GM12878 (cell line): ENCODE data around the gene ACTBL2. TPM values are rescaled to one million over a fixed set of nuclear protein-coding genes. Genes with fewer than 3 reads are reported as not detected.

Experiments
- ATAC-seq: fragments of 200-7000 bp; cut with Tn5 transposase; 3 replicates; pipeline ENCODE4 v1.9.1; 2020; ENCODE audit warnings: mild to moderate bottlenecking, moderate library complexity
- BruUV-seq: library from RNA; stranded (reverse); fragments of 400-500 nt; replicated peaks from 2 replicates; lab custom pipeline; 2021; lab: Mats Ljungman, UMichigan
- CTCF ChIA-PET: fragments of 300-600 bp; sonication (Branson Sonifier 250); formaldehyde crosslinking; extraction: SDS; loops from one replicate; lab custom pipeline; 2021; ENCODE audit warnings: inconsistent platforms; lab: Yijun Ruan, JAX
- POLR2A ChIA-PET: fragments of 350-600 bp; formaldehyde crosslinking; extraction: SDS; loops from one replicate; lab custom pipeline; 2021; ENCODE audit warnings: inconsistent platforms; lab: Charles Lee
- RAD21 ChIA-PET: fragments of 300-600 bp; sonication (Branson Sonifier 250); formaldehyde crosslinking; loops from one replicate; lab custom pipeline; 2023; ENCODE audit warnings: antibody characterized with exemption; ENCODE audit not compliant: unreplicated experiment; lab: Charles Lee
- SMC1A ChIA-PET: fragments of 300-600 bp; sonication (Branson Sonifier 250); formaldehyde crosslinking; loops from one replicate; lab custom pipeline; 2023; ENCODE audit not compliant: unreplicated experiment, uncharacterized antibody; lab: Charles Lee
- DNase-seq: peaks from one replicate; pipeline ENCODE4 v3.0.0-alpha.2; 2011; ENCODE audit warnings: low read depth, low spot score
- FAIRE-seq: peaks from 3 replicates; lab custom pipeline; 2011; peaks lifted over from hg19 to GRCh38; lab: Jason Lieb, UNC
- H2AFZ ChIP-seq: 2 replicates; pipeline ENCODE4 v1.6.0; 2011; ENCODE audit warnings: low read depth, low read length, control low read depth; ENCODE audit not compliant: control insufficient read depth
- H3K27ac ChIP-seq: 2 replicates; pipeline ENCODE4 v1.5.1; 2011; ENCODE audit warnings: control low read depth; ENCODE audit not compliant: control insufficient read depth, insufficient read depth
- H3K27me3 ChIP-seq, 2 experiments: replicated peaks in 1 of 2; 2 replicates each; pipeline versions ENCODE4 v1.6.0 to v1.6.1; 2011; ENCODE audit warnings: low read length in 1 of 2; ENCODE audit not compliant: control insufficient read depth in 2 of 2, insufficient read depth in 2 of 2
- H3K36me3 ChIP-seq, 2 experiments: 2 replicates each; pipeline ENCODE4 v1.5.1; 2011; ENCODE audit warnings: low read length in 1 of 2; ENCODE audit not compliant: control insufficient read depth in 2 of 2, insufficient read depth in 2 of 2
- H3K4me1 ChIP-seq: 2 replicates; pipeline ENCODE4 v1.6.1; 2011; ENCODE audit warnings: mild to moderate bottlenecking, low read length, moderate library complexity, mixed read lengths; ENCODE audit not compliant: control insufficient read depth, insufficient read depth
- H3K4me2 ChIP-seq: 2 replicates; pipeline ENCODE4 v1.6.0; 2011; ENCODE audit warnings: control low read depth; ENCODE audit not compliant: control insufficient read depth, insufficient read depth
- H3K4me3 ChIP-seq: fragments of 200-600 bp; sonication (generic); 2 replicates; pipeline ENCODE4 v1.5.1; 2016
- H3K79me2 ChIP-seq: 2 replicates; pipeline ENCODE4 v1.6.0; 2011; ENCODE audit warnings: low read length; ENCODE audit not compliant: control insufficient read depth, insufficient read depth
- H3K9ac ChIP-seq: 2 replicates; pipeline ENCODE4 v1.8.0; 2011; ENCODE audit warnings: low read length, control low read depth, mixed read lengths; ENCODE audit not compliant: control insufficient read depth, insufficient read depth
- H3K9me3 ChIP-seq: replicated peaks from 3 replicates; pipeline ENCODE4 v1.5.1; 2011; ENCODE audit warnings: mild to moderate bottlenecking, low read length; ENCODE audit not compliant: control insufficient read depth, insufficient read depth
- H4K20me1 ChIP-seq: 2 replicates; pipeline ENCODE4 v1.6.0; 2011; ENCODE audit not compliant: control insufficient read depth, insufficient read depth
- ASH2L ChIP-seq: fragments of 300-600, 200-600 bp; sonication (generic); IDR thresholded peaks from 2 replicates; pipeline ENCODE4 v1.6.1; 2017; ENCODE audit warnings: low read depth, mild to moderate bottlenecking, borderline replicate concordance
- CEBPZ ChIP-seq: fragments of 150-350 bp; IDR thresholded peaks from 2 replicates; pipeline ENCODE4 v1.6.1; 2016; ENCODE audit warnings: low read depth, low read length
- DPF2 ChIP-seq: fragments of 450-650 bp; IDR thresholded peaks from 2 replicates; pipeline ENCODE4 v1.6.1; 2017; ENCODE audit warnings: mild to moderate bottlenecking
- EP300 ChIP-seq, 2 experiments: fragments of 150-350 bp in 1 of 2; IDR thresholded peaks; 2 replicates each; pipeline ENCODE4 v1.6.1; 2011 to 2012; ENCODE audit warnings: low read depth in 2 of 2, low read length in 2 of 2, borderline replicate concordance in 1 of 2, improper control_type of control experiment in 1 of 2, inconsistent platforms in 1 of 2; ENCODE audit not compliant: control insufficient read depth in 1 of 2
- ETV6 ChIP-seq, 2 experiments: fragments of 450-650 bp in 1 of 2; IDR thresholded peaks in 1 of 2; conservative IDR thresholded peaks in 1 of 2; 2 replicates each; pipeline ENCODE4 v1.6.1; 2014; ENCODE audit warnings: antibody characterized with exemption in 1 of 2, borderline replicate concordance in 1 of 2, low read depth in 1 of 2, mild to moderate bottlenecking in 1 of 2, moderate library complexity in 1 of 2
- FOXM1 ChIP-seq: IDR thresholded peaks from 2 replicates; pipeline ENCODE4 v1.6.1; 2012; ENCODE audit warnings: low read depth, mild to moderate bottlenecking, inconsistent platforms, low read length, moderate library complexity
- KDM1A ChIP-seq: fragments of 200-600 bp; sonication (generic); IDR thresholded peaks from 2 replicates; pipeline ENCODE4 v1.6.1; 2016; ENCODE audit warnings: borderline replicate concordance
- MEF2A ChIP-seq: IDR thresholded peaks from 2 replicates; pipeline ENCODE4 v1.6.1; 2011; ENCODE audit warnings: low read depth, mild to moderate bottlenecking, low read length, moderate library complexity; ENCODE audit not compliant: insufficient read depth
- MYC ChIP-seq: IDR thresholded peaks from 2 replicates; pipeline ENCODE4 v1.6.1; 2011; ENCODE audit warnings: mild to moderate bottlenecking, low read length, moderate library complexity, inconsistent platforms; ENCODE audit not compliant: insufficient read depth, insufficient replicate concordance, insufficient read length, severe bottlenecking
- NBN ChIP-seq: fragments of 450-650 bp; IDR thresholded peaks from 2 replicates; pipeline ENCODE4 v1.6.1; 2016
- POLR2AphosphoS2 ChIP-seq: IDR thresholded peaks from 2 replicates; pipeline ENCODE4 v1.6.1; 2011; ENCODE audit warnings: low read depth, mild to moderate bottlenecking, low read length, improper control_type of control experiment, moderate library complexity
- PRDM15 ChIP-seq: fragments of 450-650 bp; formaldehyde crosslinking; IDR thresholded peaks from 2 replicates; pipeline ENCODE4 v1.4.0; 2020; ENCODE audit warnings: mild to moderate bottlenecking, moderate library complexity
- TCF7 ChIP-seq: IDR thresholded peaks from 2 replicates; pipeline ENCODE4 v1.6.1; 2014; ENCODE audit warnings: antibody characterized with exemption, borderline replicate concordance
- ZNF207 ChIP-seq: fragments of 450-650 bp; IDR thresholded peaks from 2 replicates; pipeline ENCODE4 v1.6.1; 2014; ENCODE audit warnings: antibody characterized with exemption, mild to moderate bottlenecking, borderline replicate concordance
- WGBS: methylation state at CpG from one replicate; pipeline ENCODE4 v1.1.6; 2016; ENCODE audit warnings: low lambda C conversion rate; ENCODE audit not compliant: insufficient replicate concordance, insufficient coverage; ENCODE audit errors: missing lambda C conversion rate; 5-methylcytosine and 5-hydroxymethylcytosine counted together
- in situ Hi-C: fragments of 300-500 bp; cut with MboI; formaldehyde crosslinking; loops from 9 replicates; pipeline ENCODE4 v1.14.3; 2018; ENCODE audit warnings: mixed read lengths
- intact Hi-C: fragments of 100-400 bp; cut with micrococcal nuclease; formaldehyde crosslinking; loops from one replicate; pipeline ENCODE4 v1.14.2; 2022; ENCODE audit not compliant: unreplicated experiment
- polyA plus RNA-seq, 11 experiments: library from polyadenylated mRNA; depleted of rRNA in 4 of 11; unstranded in 6 of 11; stranded (reverse) in 5 of 11; fragments of >200 nt; fragmentation: Nextera tagmentation in 4 of 11; fragmentation: Illumina TruSeq in 1 of 11; extraction: Ambion mirVana in 4 of 11; extraction: Trizol in 1 of 11; gene quantifications; 1 replicate in 1 of 11; 2 replicates in 10 of 11; pipeline versions ENCODE4 v1.2.1 to v1.2.3, GENCODE V29; 2011 to 2016; ENCODE audit warnings: inconsistent platforms in 2 of 11, missing spikeins in 2 of 11, low read depth in 1 of 11
- total RNA-seq, 4 experiments: library from RNA; depleted of rRNA in 3 of 4; stranded (reverse); fragments of >200 nt in 3 of 4; fragmentation: Illumina TruSeq in 1 of 4; extraction: Trizol in 1 of 4; gene quantifications; 2 replicates each; pipeline versions ENCODE4 v1.2.1 to v1.2.3, GENCODE V29; 2013 to 2021

ACTBL2 gene
- total and polyA plus RNA-seq, 10 of the 15 experiments (the other 5 are each of a cell fraction or from before 2014, with no cell fraction given) = 0.04 to 0.06 (median 0.04) TPM; not detected in 7

GRCh38 chr5:57531333-57531732, 48.7 kb upstream of the ACTBL2 start:
- CTCF ChIA-PET = no interaction called here
- in situ Hi-C loops (no loop called here), intact Hi-C loops (no loop called here)
- TF ChIP-seq FOXM1 (no peak), KDM1A (no peak), ASH2L (no peak), ZNF207 (no peak), POLR2AphosphoS2 (no peak), DPF2 (no peak), EP300 (IDR thresholded peaks at IDR 0.05; ENCODE audit: borderline replicate concordance in 1 of 2, control insufficient read depth in 1 of 2, low read depth in 2 of 2, low read length in 2 of 2) (no peak), MEF2A (no peak), ETV6 (conservative IDR thresholded peaks at IDR 0.05 in 1 of 2, IDR thresholded peaks at IDR 0.05 in 1 of 2; ENCODE audit: borderline replicate concordance in 1 of 2, low read depth in 1 of 2) (no peak), NBN (no peak), CEBPZ (no peak), TCF7 (no peak), PRDM15 (no peak), MYC (no peak)

More at GRCh38 chr5:57531333-57531732, 48.7 kb upstream of the ACTBL2 start:
- Histone ChIP-seq H3K79me2 (no peaks in the 10 kb centered on the region), H3K9me3 (no peaks in the 10 kb centered on the region), H3K36me3 (no peaks in the 10 kb centered on the region), H4K20me1 (no peaks in the 10 kb centered on the region), H2AFZ (no peak overlapping the region), H3K27ac (no peak overlapping the region), H3K4me2 (no peak overlapping the region), H3K9ac (no peak overlapping the region), H3K4me3 (no peak overlapping the region), H3K4me1 (peaks cover 3% of the 10 kb centered on the region), H3K27me3 (no peaks in the 10 kb centered on the region)
- FAIRE-seq = no peak
- ATAC-seq = peak; percentile 27; the same call in 1 of the 3 replicates
- POLR2A ChIA-PET = no interaction called here
- SMC1A ChIA-PET = no interaction called here
- BruUV-seq = no TSS peak
- DNase-seq = no peak
- RAD21 ChIA-PET = no interaction called here
- WGBS = 60% methylated on average over 1 of the region's 1 CpG
